A549 (cell line): ENCODE results near the gene RBMS3. TPM values are rescaled to one million over a fixed set of nuclear protein-coding genes. Genes with fewer than 3 reads are reported as not detected.

Experiments used
- ATAC-seq, 2 experiments: fragments of 200-7000 bp in 1 of 2; fragments of >200 bp in 1 of 2; cut with Nextera tagmentation in 1 of 2; cut with Tn5 transposase in 1 of 2; 3 replicates each; pipeline versions ENCODE4 v1.8.0 to v1.9.1; 2018 to 2020; ENCODE audit warnings: mild to moderate bottlenecking in 1 of 2, moderate library complexity in 1 of 2
- CTCF ChIA-PET: fragments of 300-600 bp; sonication (Branson Sonifier 250); formaldehyde crosslinking; extraction: SDS; loops from one replicate; lab custom pipeline; 2021; ENCODE audit warnings: antibody characterized with exemption, inconsistent platforms; lab: Yijun Ruan, JAX
- POLR2A ChIA-PET: fragments of 350-600 bp; formaldehyde crosslinking; extraction: SDS; loops from one replicate; lab custom pipeline; 2021; ENCODE audit warnings: antibody characterized with exemption, inconsistent platforms; lab: Yijun Ruan, JAX
- DNase-seq, 2 experiments: peaks; one replicate each; pipeline versions ENCODE4 v3.0.0 to v3.0.0-alpha.2; 2011 to 2016; ENCODE audit warnings: low read depth in 1 of 2, low spot score in 1 of 2
- FAIRE-seq: peaks from 2 replicates; lab custom pipeline; 2011; peaks lifted over from hg19 to GRCh38; lab: Jason Lieb, UNC
- H3K27ac ChIP-seq, 2 experiments: fragments of >200 bp; sonication (Bioruptor Twin); formaldehyde crosslinking; 3 replicates each; pipeline ENCODE4 v1.5.1; 2016 to 2017
- H3K4me1 ChIP-seq: fragments of >200 bp; sonication (Bioruptor Twin); formaldehyde crosslinking; 3 replicates; pipeline ENCODE4 v1.6.1; 2016
- H3K4me2 ChIP-seq: fragments of >200 bp; sonication (Bioruptor Twin); formaldehyde crosslinking; 3 replicates; pipeline ENCODE4 v1.6.1; 2016
- H3K4me3 ChIP-seq: fragments of >200 bp; sonication (Bioruptor Twin); formaldehyde crosslinking; 3 replicates; pipeline ENCODE4 v1.5.1; 2016
- H3K9me3 ChIP-seq: fragments of >200 bp; sonication (Bioruptor Twin); formaldehyde crosslinking; 3 replicates; pipeline ENCODE4 v1.6.1; 2016
- BHLHE40 ChIP-seq: IDR thresholded peaks from 2 replicates; pipeline ENCODE4 v1.6.1; 2012; ENCODE audit warnings: low read depth, low read length, inconsistent platforms
- CBX2 ChIP-seq: fragments of 200-600 bp; sonication (generic); IDR thresholded peaks from 2 replicates; pipeline ENCODE4 v1.6.1; 2016; ENCODE audit warnings: low read depth, mild to moderate bottlenecking, borderline replicate concordance
- CBX8 ChIP-seq: fragments of 200-600 bp; sonication (generic); IDR thresholded peaks from 2 replicates; pipeline ENCODE4 v1.6.1; 2016
- CEBPB ChIP-seq, 2 experiments: fragments of >200 bp in 1 of 2; sonication (Bioruptor Twin) in 1 of 2; formaldehyde crosslinking in 1 of 2; IDR thresholded peaks; 2 replicates each; pipeline ENCODE4 v1.6.1; 2012 to 2016
- EHF ChIP-seq: fragments of 250-450 bp; sonication (Bioruptor Pico); IDR thresholded peaks from 2 replicates; pipeline ENCODE4 v1.5.0; 2020; ENCODE audit warnings: mild to moderate bottlenecking
- EHMT2 ChIP-seq: fragments of 200-600 bp; sonication (generic); IDR thresholded peaks from 2 replicates; pipeline ENCODE4 v1.6.1; 2016; ENCODE audit warnings: antibody characterized with exemption, low read depth, mild to moderate bottlenecking, moderate library complexity
- EP300 ChIP-seq, 2 experiments: fragments of >200 bp; sonication (Bioruptor Twin); formaldehyde crosslinking; IDR thresholded peaks; 2 replicates in 1 of 2; 3 replicates in 1 of 2; pipeline ENCODE4 v1.6.1; 2016 to 2017
- FOSL2 ChIP-seq, 2 experiments: fragments of 450-650 bp in 1 of 2; fragments of >200 bp in 1 of 2; sonication (Bioruptor Twin) in 1 of 2; formaldehyde crosslinking; IDR thresholded peaks; 2 replicates each; pipeline versions ENCODE4 v1.5.0 to v1.6.1; 2016 to 2020; ENCODE audit warnings: mild to moderate bottlenecking in 1 of 2, moderate library complexity in 1 of 2
- FOXS1 ChIP-seq: fragments of 250-450 bp; sonication (Bioruptor Pico); IDR thresholded peaks from 2 replicates; pipeline ENCODE4 v1.5.0; 2020; ENCODE audit warnings: mild to moderate bottlenecking, moderate library complexity
- HEYL ChIP-seq: fragments of 250-450 bp; sonication (Bioruptor Pico); IDR thresholded peaks from 2 replicates; pipeline ENCODE4 v1.8.0; 2021; ENCODE audit warnings: mild to moderate bottlenecking, moderate library complexity
- HOXB5 ChIP-seq: fragments of 250-450 bp; sonication (Bioruptor Pico); IDR thresholded peaks from 2 replicates; pipeline ENCODE4 v1.5.0; 2020; ENCODE audit warnings: mild to moderate bottlenecking, moderate library complexity
- NFE2L2 ChIP-seq: fragments of 150-350 bp; conservative IDR thresholded peaks from 2 replicates; pipeline ENCODE4 v1.6.1; 2014; ENCODE audit warnings: low read length
- PHF8 ChIP-seq: fragments of 200-600 bp; sonication (generic); IDR thresholded peaks from 2 replicates; pipeline ENCODE4 v1.6.1; 2016; ENCODE audit warnings: low read depth, mild to moderate bottlenecking, antibody characterized with exemption, moderate library complexity, borderline replicate concordance
- POLR2AphosphoS2 ChIP-seq: conservative IDR thresholded peaks from 2 replicates; pipeline ENCODE4 v1.6.1; 2012; ENCODE audit warnings: low read length, improper control_type of control experiment, inconsistent platforms
- RAD21 ChIP-seq, 2 experiments: fragments of >200 bp in 1 of 2; sonication (Bioruptor Twin) in 1 of 2; formaldehyde crosslinking in 1 of 2; IDR thresholded peaks in 1 of 2; conservative IDR thresholded peaks in 1 of 2; 2 replicates in 1 of 2; 3 replicates in 1 of 2; pipeline ENCODE4 v1.6.1; 2012 to 2018; ENCODE audit warnings: inconsistent platforms in 1 of 2
- RCOR1 ChIP-seq: fragments of 150-350 bp; IDR thresholded peaks from 2 replicates; pipeline ENCODE4 v1.6.1; 2014; ENCODE audit warnings: antibody characterized with exemption, low read length, low read depth
- RFX5 ChIP-seq: fragments of 450-650 bp; IDR thresholded peaks from 2 replicates; pipeline ENCODE4 v1.7.1; 2014; ENCODE audit warnings: antibody characterized with exemption, mild to moderate bottlenecking, moderate library complexity
- RNF2 ChIP-seq: fragments of 200-600 bp; sonication (generic); IDR thresholded peaks from 2 replicates; pipeline ENCODE4 v1.6.1; 2016; ENCODE audit warnings: low read depth, mild to moderate bottlenecking, antibody characterized with exemption, moderate library complexity, borderline replicate concordance
- SMC3 ChIP-seq: fragments of >200 bp; sonication (Bioruptor Twin); formaldehyde crosslinking; IDR thresholded peaks from 3 replicates; pipeline ENCODE4 v1.6.1; 2018; ENCODE audit warnings: inconsistent platforms
- SREBF2 ChIP-seq: fragments of 450-650 bp; IDR thresholded peaks from 2 replicates; pipeline ENCODE4 v1.6.1; 2014; ENCODE audit warnings: mild to moderate bottlenecking, moderate library complexity
- TP53 ChIP-seq: fragments of 250-450 bp; sonication (Bioruptor Pico); IDR thresholded peaks from 2 replicates; pipeline ENCODE4 v1.5.0; 2021; ENCODE audit warnings: mild to moderate bottlenecking, moderate library complexity
- ZC3H11A ChIP-seq: fragments of 450-650 bp; IDR thresholded peaks from 2 replicates; pipeline ENCODE4 v1.6.1; 2014; ENCODE audit warnings: antibody characterized with exemption, mild to moderate bottlenecking
- ZFP36 ChIP-seq: fragments of 450-650 bp; IDR thresholded peaks from 2 replicates; pipeline ENCODE4 v1.6.1; 2014; ENCODE audit warnings: borderline replicate concordance; ENCODE audit not compliant: partially characterized antibody
- WGBS: methylation state at CpG from one replicate; pipeline ENCODE4 v1.1.6; 2017; ENCODE audit errors: missing lambda C conversion rate; 5-methylcytosine and 5-hydroxymethylcytosine counted together
- polyA plus RNA-seq, 4 experiments: library from polyadenylated mRNA; depleted of rRNA in 3 of 4; stranded (reverse); fragments of >200 nt; fragmentation: RNase III in 1 of 4; extraction: RNeasy Plus Mini Kit Qiagen cat#74134 plus additional on column Dnase treatment in 1 of 4; gene quantifications; 2 replicates in 3 of 4; 3 replicates in 1 of 4; pipeline ENCODE4 v1.2.3, GENCODE V29; 2011 to 2017
- TF ChIP-seq, protein P1 (sequence below): fragments of >200 bp; sonication (Bioruptor Twin); formaldehyde crosslinking; IDR thresholded peaks from 3 replicates; pipeline ENCODE4 v1.6.1; 2016
- TF ChIP-seq, protein P2 (sequence below): fragments of 200-600 bp; sonication (generic); IDR thresholded peaks from 2 replicates; pipeline ENCODE4 v1.6.1; 2016; ENCODE audit warnings: antibody characterized with exemption, mild to moderate bottlenecking, moderate library complexity
- TF ChIP-seq, protein P3 (sequence below): fragments of 250-450 bp; sonication (Bioruptor Pico); IDR thresholded peaks from 2 replicates; pipeline ENCODE4 v1.5.0; 2020; ENCODE audit warnings: low read depth, mild to moderate bottlenecking, moderate library complexity

Gene RBMS3
- polyA plus RNA-seq, 2 of the 4 experiments (the other 2 are of a cell fraction) = 0.92 to 4.1 TPM

DNA sequence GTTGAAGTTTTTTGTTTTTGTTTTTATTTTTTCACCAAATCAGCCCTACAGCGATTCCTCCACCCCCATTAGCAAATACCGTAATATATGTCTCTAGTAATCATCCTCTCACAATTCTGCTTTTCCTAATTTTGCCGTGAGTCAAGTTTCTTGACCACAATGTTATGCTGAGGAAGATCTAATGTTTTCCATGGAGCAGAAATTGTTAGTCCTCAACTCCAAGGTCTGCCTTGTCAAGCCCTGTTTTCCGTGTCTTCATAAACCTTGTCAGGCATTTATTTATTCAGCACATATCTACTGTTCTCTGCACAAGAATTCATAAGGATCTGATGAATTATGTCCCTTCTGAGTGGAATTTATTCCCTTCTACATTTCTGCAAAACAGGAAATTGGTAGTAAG is 372.8 kb downstream of the RBMS3 start:
- Histone ChIP-seq H3K4me2 (no peak overlapping the region), H3K9me3 (no peaks in the 10 kb centered on the region), H3K27ac (no peak overlapping the region), H3K4me3 (no peak overlapping the region), H3K4me1 (no peaks in the 10 kb centered on the region)
- WGBS = 97% methylated on average over 4 of the region's 4 CpGs
- DNase-seq (no peak), FAIRE-seq (no peak), ATAC-seq (no peak)
- TF ChIP-seq SMC3 = no peak
- no peak for TF ChIP-seq RAD21 (conservative IDR thresholded peaks at IDR 0.05 in 1 of 2, IDR thresholded peaks at IDR 0.05 in 1 of 2)
- TF ChIP-seq HOXB5 (CRISPR knock-in tag) = no peak
- no peak for TF ChIP-seq POLR2AphosphoS2
- no peak for TF ChIP-seq ZFP36
- no peak for TF ChIP-seq PHF8
- TF ChIP-seq EP300 (IDR thresholded peaks at IDR 0.05) = no peak
- TF ChIP-seq CEBPB (IDR thresholded peaks at IDR 0.05) = no peak
- no peak for TF ChIP-seq TP53 (CRISPR knock-in tag)
- no peak for TF ChIP-seq FOXS1
- TF ChIP-seq, protein P1, sequence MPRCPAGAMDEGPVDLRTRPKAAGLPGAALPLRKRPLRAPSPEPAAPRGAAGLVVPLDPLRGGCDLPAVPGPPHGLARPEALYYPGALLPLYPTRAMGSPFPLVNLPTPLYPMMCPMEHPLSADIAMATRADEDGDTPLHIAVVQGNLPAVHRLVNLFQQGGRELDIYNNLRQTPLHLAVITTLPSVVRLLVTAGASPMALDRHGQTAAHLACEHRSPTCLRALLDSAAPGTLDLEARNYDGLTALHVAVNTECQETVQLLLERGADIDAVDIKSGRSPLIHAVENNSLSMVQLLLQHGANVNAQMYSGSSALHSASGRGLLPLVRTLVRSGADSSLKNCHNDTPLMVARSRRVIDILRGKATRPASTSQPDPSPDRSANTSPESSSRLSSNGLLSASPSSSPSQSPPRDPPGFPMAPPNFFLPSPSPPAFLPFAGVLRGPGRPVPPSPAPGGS = no peak
- no peak for TF ChIP-seq RCOR1
- TF ChIP-seq, protein P2, sequence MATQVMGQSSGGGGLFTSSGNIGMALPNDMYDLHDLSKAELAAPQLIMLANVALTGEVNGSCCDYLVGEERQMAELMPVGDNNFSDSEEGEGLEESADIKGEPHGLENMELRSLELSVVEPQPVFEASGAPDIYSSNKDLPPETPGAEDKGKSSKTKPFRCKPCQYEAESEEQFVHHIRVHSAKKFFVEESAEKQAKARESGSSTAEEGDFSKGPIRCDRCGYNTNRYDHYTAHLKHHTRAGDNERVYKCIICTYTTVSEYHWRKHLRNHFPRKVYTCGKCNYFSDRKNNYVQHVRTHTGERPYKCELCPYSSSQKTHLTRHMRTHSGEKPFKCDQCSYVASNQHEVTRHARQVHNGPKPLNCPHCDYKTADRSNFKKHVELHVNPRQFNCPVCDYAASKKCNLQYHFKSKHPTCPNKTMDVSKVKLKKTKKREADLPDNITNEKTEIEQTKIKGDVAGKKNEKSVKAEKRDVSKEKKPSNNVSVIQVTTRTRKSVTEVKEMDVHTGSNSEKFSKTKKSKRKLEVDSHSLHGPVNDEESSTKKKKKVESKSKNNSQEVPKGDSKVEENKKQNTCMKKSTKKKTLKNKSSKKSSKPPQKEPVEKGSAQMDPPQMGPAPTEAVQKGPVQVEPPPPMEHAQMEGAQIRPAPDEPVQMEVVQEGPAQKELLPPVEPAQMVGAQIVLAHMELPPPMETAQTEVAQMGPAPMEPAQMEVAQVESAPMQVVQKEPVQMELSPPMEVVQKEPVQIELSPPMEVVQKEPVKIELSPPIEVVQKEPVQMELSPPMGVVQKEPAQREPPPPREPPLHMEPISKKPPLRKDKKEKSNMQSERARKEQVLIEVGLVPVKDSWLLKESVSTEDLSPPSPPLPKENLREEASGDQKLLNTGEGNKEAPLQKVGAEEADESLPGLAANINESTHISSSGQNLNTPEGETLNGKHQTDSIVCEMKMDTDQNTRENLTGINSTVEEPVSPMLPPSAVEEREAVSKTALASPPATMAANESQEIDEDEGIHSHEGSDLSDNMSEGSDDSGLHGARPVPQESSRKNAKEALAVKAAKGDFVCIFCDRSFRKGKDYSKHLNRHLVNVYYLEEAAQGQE = no peak
- no peak for TF ChIP-seq BHLHE40
- TF ChIP-seq EHF (CRISPR knock-in tag) = no peak
- TF ChIP-seq RFX5 = no peak
- no peak for TF ChIP-seq HEYL (CRISPR knock-in tag)
- TF ChIP-seq EHMT2 = no peak
- no peak for TF ChIP-seq CBX2
- no peak for TF ChIP-seq RNF2
- POLR2A ChIA-PET = no interaction called here
- CTCF ChIA-PET = no interaction called here

DNA sequence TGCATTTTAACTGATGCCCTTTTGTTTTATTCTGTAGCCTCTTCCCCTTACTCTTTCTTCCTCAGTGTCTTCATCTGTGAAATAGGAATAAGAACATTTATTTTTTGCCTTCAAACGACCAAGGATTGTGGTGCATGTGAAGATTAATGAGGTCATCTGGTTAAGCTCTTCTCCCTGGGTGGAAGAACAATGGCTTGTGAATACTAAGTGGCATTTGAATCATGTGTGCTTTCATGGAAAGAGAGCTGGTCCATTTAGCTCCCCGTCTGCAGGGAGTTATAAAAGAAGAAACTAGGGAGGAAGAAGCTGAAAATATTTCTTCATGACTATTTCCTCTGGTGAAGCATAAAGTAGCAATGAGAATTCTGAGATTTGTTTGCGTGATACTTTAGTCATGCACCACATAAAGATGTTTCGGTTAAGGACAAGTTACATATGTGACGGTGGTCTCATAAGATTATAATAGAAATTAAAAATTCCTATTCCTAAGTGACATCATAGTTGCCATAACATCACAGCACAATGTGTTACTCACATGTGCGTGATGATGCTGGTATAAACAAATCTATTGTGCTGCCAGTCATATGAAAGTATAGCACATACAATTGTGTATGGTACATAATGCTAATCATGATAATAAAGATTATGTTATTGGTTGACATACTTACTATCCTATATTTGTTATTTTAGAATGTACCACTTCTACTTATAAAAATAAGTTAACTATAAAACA is 374.3 kb downstream of the RBMS3 start:
- H3K9me3 ChIP-seq = no peaks in the 10 kb centered on the region
- no peak for DNase-seq
- no peaks in the 10 kb centered on the region for H3K4me1 ChIP-seq
- POLR2A ChIA-PET = no interaction called here
- H3K4me3 ChIP-seq = no peak overlapping the region
- no peak overlapping the region for H3K27ac ChIP-seq
- no peak overlapping the region for H3K4me2 ChIP-seq
- no peak for FAIRE-seq
- TF ChIP-seq PHF8 (no peak), RFX5 (no peak), SREBF2 (no peak), EHF (CRISPR knock-in tag) (no peak), ZC3H11A (no peak), CBX8 (no peak), NFE2L2 (no peak), FOSL2 (IDR thresholded peaks at IDR 0.05) (no peak), FOSL2 (CRISPR knock-in tag; IDR thresholded peaks at IDR 0.05) (no peak), EHMT2 (no peak), HOXB5 (CRISPR knock-in tag) (no peak)
- TF ChIP-seq, protein P3, sequence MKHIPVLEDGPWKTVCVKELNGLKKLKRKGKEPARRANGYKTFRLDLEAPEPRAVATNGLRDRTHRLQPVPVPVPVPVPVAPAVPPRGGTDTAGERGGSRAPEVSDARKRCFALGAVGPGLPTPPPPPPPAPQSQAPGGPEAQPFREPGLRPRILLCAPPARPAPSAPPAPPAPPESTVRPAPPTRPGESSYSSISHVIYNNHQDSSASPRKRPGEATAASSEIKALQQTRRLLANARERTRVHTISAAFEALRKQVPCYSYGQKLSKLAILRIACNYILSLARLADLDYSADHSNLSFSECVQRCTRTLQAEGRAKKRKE (CRISPR knock-in tag) = no peak
- 80% methylated on average over 6 of the region's 6 CpGs for WGBS
- ATAC-seq = no peak
- CTCF ChIA-PET = interaction anchor here (1.2 kb wide), 1 partner anchor 375 kb away, joined by 3 read pairs; no protein-coding TSS in a partner anchor
